ENCODE measurements around the gene MXRA7.
"Not testable (repeated sequence)": the region's sequence is repeated elsewhere in the genome, so short reads cannot be mapped to it uniquely, and the experiment has no call there.

The MXRA7 gene

GRCh38 chr17:76714822-76715495 lies 4.2 kb upstream of the MXRA7 start:
- DNase-seq = peak; percentile 92

GRCh38 chr17:76714336-76714735 lies 3.6 kb upstream of the MXRA7 start:
- DNase-seq = no peak

GRCh38 chr17:76713765-76714164 lies 3.0 kb upstream of the MXRA7 start:
- no peak for DNase-seq

- not testable (repeated sequence) for DNase-seq
Measured at GRCh38 chr17:76712321-76712720, 1.6 kb upstream of the MXRA7 start.

- not testable (repeated sequence) for DNase-seq
Measured at GRCh38 chr17:76709951-76710862, 558 bp downstream of the MXRA7 start.

GRCh38 chr17:76709077-76709950 lies 1.5 kb downstream of the MXRA7 start:
- no peak for DNase-seq

GRCh38 chr17:76707985-76708807 lies 2.6 kb downstream of the MXRA7 start:
- DNase-seq = no peak

GRCh38 chr17:76706817-76707216 lies 3.9 kb downstream of the MXRA7 start:
- DNase-seq = no peak

- DNase-seq = no peak
Measured at GRCh38 chr17:76704805-76705204, 6.0 kb downstream of the MXRA7 start.

GRCh38 chr17:76702941-76703637 lies 7.7 kb downstream of the MXRA7 start:
- no peak for DNase-seq

GRCh38 chr17:76702076-76702475 lies 8.7 kb downstream of the MXRA7 start:
- no peak for DNase-seq

GRCh38 chr17:76701471-76701967 lies 9.2 kb downstream of the MXRA7 start:
- DNase-seq = no peak

- no peak for DNase-seq
Measured at GRCh38 chr17:76700617-76701470, 9.9 kb downstream of the MXRA7 start.

GRCh38 chr17:76700270-76700616 lies 10.5 kb downstream of the MXRA7 start:
- no peak for DNase-seq

GRCh38 chr17:76698466-76698977 lies 12.2 kb downstream of the MXRA7 start:
- not testable (repeated sequence) for DNase-seq

GRCh38 chr17:76697702-76698465 lies 12.9 kb downstream of the MXRA7 start:
- no peak for DNase-seq

- no peak for DNase-seq
Measured at GRCh38 chr17:76696763-76697701, 13.7 kb downstream of the MXRA7 start.

Measured in activated CD8-positive, alpha-beta memory T cell treated with anti-CD3 and anti-CD28 coated beads, Interleukin-2, amount 50 U/mL, for 48 hours (primary cell).